ENCODE results near the gene KRT71.
"Not testable (repeated sequence)": the region's sequence is repeated elsewhere in the genome, so short reads cannot be mapped to it uniquely, and the experiment has no call there.

Gene KRT71

GRCh38 chr12:52552681-52553195 is at the start of gene KRT71:
Gene KRT71 (minus strand): TSS chr12:52553145. CDS start chr12:52553077, 68 bp downstream.
- no peak for DNase-seq

DNA sequence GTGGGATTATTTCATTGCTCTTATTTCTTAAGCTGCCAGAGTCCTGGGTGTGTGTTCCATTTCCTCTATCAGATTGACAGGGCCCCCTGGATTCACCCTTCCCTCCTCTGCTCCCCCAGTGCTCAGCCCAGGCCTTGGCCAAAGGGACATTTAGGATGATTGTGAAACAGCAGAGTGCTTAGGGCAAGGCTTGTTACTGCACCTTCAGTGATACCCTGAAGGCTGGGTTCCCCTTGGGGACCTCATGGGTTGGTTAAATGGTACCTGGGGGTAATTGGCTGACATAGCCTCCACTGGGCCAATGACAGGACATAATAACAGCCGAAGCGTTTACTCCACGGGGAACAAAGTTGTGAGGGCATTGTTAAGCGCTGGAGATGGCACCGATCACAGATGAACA is 49.6 kb upstream of the KRT71 start:
- DNase-seq = no peak

DNA sequence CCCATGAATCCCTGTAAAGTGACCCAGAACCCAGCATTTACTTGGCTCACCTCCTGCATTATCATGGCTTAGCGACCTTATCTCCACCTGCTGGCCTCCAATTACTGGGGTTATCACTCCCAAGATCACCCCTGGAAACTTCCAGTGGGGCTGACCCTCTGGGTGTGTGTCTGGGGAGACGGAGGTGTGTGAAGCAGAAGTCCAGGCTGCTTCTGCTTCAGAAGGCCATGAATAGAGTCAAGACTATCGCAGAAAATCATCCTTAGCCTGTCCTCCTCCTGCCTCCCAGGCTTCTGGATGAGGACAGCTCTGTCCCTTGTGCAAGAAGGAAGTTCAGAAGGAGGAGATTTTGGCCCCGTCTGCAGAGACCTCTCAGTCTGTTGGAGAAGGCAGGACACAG is 48.7 kb upstream of the KRT71 start:
- DNase-seq = no peak

DNA sequence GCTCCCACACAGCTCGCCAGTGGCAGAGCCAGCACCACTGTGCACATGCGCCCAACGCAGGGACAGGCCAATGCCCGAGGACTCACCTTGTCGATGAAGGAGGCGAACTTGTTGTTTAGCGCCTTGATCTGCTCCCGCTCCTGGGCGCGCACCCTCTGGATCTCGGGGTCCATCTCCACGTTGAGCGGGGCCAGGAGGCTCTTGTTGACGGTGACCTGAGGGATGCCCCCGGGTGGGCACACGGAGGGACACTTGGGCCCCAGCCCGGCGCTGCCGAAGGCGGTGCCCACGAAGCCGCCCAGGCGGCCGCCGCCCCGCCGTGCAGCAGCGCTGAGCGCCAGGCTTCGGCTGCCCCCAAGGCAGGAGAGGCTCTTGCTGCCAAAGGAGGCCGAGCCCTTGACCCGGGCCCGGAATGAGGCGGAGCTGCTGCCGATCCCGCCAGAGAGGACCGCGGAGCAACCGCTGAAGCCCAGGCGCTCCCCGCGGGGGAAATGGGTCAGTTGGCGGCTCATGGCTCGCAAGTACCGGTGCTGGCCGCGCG is 48.1 kb upstream of the KRT71 start, which contains the start of gene KRT72:
KRT72 (minus strand) TSS at position 523 of the 541 bp plus-strand sequence; CDS start at position 512, 11 bp downstream.
- DNase-seq = no peak

DNA sequence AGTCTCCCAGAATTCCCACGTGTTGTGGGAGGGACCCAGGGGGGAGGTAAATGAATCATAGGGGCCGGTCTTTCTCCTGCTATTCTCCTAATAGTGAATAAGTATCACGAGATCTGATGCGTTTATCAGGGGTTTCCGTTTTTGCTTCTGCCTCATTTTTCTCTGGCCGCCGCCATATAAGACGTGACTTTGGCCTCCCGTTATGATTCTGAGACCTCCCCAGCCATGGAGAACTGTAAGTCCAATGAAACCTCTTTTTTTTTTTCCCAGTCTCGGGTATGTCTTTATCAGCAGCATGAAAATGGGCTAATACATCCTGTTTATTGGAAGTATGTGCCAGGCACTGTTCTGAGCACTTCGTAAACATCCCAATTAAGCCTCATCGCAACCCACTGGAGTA is 47.5 kb upstream of the KRT71 start:
- no peak for DNase-seq

- DNase-seq = no peak
Measured at GRCh38 chr12:52600071-52600470, 47.1 kb upstream of the KRT71 start.

GRCh38 chr12:52598966-52599365 is 46.0 kb upstream of the KRT71 start:
- no peak for DNase-seq

DNA sequence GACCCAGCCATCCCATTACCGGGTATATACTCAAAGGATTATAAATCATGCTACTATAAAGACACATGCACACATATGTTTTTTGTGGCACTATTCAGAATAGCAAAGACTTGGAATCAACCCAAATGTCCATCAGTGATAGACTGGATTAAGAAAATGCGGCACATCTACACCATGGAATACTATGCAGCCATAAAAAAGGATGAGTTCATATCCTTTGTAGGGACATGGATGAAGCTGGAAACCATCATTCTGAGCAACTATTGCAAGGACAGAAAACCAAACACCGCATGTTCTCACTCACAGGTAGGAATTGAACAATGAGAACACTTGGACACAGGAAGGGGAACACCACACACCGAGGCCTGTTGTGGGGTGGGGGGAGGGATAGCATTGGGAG is 41.3 kb upstream of the KRT71 start:
- DNase-seq = not testable (repeated sequence)

- no peak for DNase-seq
Measured at GRCh38 chr12:52591521-52591920, 38.6 kb upstream of the KRT71 start.

GRCh38 chr12:52590021-52590420 is 37.1 kb upstream of the KRT71 start:
- DNase-seq = no peak

DNA sequence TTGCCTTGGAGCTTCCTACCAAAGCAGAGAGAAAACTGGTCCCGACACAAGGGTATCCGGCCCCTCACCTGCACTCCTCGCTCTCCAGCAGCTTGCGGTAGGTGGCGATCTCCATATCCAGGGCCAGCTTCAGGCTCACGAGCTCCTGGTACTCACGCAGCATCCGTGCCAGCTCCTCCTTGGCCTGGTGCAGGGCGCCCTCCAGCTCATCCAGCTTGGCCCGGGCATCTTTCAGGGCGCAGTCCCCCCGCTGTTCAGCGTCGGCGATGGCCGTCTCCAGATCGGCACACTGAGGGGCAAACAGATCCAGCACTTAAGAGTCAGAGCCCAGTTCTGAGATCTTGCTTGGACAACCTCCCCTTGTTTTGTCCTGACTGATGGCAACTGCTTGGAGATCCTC is 34.6 kb upstream of the KRT71 start:
- no peak for DNase-seq

DNA sequence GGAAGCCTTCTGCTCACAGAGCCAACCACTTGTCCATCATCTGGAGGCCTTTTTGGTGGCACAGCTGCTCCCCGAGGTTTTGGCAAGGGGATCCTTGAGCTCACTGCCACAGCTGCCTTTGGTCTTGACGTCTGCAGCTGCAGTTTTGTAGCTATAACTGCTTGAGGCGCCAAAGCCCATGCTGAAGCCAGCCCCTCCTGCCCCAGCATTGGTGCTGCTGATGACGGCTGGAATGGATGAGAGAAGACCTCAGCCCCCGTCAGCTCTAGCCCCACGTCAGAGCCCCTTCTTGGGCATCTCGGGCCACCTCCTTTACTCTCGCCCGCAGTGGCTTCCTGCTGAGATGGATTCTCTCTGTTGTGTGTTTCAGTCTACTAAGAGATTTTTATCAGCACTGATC is 33.0 kb upstream of the KRT71 start:
- DNase-seq = no peak

DNA sequence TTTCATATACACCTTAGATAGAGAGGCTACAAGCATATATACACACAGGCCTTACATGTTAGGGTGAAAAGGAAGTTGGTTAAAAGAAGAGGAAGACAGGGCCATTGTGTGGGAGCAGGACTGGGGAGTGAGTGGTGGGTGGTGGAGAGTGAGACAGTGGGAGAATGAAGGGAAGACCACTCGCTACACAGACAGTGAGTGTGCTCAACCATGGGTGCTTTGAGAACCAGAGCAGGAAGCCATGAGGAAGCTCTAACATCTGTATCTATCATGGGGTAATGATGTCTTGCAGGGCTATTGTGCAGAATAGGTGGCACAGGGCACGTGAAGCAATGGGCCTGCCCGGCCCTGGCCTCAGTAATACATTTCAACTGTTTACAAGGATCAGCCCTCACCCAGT is 32.1 kb upstream of the KRT71 start:
- no peak for DNase-seq

DNA sequence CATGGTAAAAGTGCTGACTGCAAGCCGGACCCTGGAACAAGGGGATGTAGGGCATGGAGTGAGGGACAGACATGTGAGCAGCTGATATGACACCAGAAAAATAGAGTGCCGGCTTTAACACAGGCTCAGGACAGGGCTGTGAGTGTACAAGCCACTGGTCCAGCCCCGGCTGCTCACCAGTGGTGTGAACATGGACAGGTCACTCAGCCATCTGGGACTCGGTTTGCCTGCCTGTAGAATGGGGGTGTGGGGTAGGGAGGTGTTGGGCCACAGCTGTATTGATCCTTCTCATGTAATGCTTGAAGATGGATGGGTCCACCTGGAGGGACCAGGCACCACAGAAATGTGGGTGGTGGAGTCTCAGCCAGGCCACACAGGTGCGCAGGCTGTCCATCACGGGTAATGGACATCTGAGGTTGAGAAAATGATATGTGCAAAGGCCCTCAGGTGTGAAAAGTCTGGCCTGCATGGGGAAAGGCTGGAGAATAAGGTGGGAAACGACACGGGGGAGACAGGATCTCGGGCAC is 31.3 kb upstream of the KRT71 start:
- no peak for DNase-seq

DNA sequence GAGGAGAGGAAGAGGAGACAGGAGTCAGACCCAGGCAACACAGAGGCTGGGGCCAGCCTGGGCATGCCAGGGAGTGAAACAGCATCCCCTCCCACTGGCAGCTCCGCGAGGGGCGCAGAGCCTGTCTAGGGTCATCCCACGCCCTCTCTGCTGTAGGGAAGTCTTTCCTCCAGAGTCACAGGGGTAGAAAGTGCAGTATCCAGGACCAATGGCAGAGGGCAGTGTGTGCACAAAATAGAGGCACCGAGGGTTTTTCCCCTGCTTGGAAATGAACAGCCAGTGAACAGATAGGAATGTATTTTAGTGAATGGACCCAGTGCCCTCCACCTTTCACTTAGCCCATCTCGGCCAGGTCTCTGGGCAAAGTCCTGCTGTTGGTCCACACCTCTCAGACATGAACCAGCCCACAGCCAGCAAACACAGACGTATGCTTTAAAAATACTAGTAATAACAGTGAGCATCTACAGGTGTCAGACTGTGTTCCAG is 30.1 kb upstream of the KRT71 start:
- peak; percentile 68 for DNase-seq

DNA sequence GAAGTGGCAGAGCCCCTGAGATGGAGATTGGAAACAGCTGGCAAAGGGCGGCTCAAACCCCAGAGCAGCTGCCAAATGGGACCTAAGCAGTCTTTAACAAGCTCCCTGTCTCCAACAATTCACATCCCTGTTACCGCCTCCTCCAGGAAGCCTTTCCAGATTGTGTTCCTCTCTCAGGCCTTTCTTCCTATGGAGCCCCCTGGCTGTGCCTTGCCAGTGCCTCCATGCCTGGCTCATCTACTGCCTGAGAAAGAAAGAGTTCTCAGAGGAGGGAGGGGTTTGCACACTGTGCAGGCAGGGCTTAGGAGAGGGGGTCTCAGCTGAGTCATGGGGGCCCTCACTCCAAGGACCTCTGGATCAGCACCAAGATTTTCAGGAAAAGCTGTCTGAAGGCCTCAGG is 29.5 kb upstream of the KRT71 start:
- DNase-seq = no peak

- peak; percentile 31 for DNase-seq
Measured at GRCh38 chr12:52581481-52581880, 28.5 kb upstream of the KRT71 start.

- no peak for DNase-seq
Measured at GRCh38 chr12:52581066-52581465, 28.1 kb upstream of the KRT71 start.

DNA sequence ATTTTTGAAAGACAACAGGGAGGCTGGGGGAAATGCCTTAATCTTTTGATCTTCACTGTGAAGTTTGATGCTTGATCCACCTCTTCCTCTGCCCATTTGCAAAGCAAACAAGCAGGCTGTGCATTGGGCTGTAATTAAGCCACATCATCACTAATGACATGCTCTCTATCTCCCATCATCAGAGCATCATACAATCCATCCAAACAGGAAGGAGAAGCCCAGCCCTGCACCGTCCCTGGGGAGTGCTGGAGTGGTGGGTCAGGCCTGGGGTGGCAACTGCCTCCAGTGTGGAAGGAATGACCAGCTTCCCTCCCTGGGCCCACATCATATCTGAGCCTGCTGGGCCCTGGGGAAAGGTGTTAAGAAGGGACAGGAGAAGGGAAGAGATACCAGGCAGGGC is 27.6 kb upstream of the KRT71 start:
- DNase-seq = peak; percentile 38

DNA sequence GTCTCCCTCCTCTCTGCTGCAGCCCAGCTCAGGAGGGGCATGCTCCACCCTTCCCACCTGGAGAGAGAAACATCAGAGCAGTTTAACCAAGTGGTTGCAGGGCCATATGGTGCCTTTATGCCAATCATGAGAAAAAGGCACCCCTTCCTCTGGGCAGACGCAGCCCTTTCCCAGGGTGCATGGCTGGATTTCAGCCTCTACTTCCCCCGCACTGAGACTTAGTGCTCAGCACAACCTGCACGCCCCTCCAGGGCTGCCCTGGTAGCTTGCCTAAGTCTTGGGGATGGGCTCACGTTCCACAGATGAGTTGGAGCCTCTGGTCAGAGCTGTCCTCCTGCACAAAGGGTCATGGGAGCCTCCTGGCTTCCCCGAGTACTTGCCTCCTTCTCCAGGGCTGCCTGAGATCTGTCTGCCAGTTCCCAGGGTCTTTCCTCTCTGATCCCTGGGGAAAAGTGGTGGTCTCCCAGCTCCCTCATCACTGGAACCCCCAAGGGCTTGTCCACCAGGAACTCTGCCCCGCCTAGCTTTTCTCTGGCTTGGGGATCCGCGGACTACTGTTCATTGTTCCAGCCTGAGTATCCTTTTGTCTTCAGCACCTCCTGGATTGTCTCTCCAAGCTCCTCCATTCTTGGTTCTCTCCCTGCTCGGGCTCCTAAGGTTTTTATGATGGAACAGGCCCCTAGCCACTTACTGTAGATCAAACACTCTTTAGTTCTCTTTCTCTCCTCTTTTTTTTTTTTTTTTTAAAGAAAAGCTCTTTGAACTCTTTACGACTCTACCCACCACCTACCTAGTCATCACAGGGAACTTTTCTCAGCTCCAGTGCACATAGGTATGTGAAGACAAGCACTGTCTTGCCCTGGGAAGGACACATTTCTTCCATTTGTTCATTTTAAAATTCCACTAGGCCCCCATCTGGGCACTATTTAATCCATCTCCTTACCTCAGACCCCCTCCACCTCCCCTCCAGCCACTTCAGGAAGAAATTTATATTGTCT is 26.8 kb upstream of the KRT71 start:
- no peak for DNase-seq

GRCh38 chr12:52578469-52578868 is 25.5 kb upstream of the KRT71 start:
- DNase-seq = no peak

DNA sequence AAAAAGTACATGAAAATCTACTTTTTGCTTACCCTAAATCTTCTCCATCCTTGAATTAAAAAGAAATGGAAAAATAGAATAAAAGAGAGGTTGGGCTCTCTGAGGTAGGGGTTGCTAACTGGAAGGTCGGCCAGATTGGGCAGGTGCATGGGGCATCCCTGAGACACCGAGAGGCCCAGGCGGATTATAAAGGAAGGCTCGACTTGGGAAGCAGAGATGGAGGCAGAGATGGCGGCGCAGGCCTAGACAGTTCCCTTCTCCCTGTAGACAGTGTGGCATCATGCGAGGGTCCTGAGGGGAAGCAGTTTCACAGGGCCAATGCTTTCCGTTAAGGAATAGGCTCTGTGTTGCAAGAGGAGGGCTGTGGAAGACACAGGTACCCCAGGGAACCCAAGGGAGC is 24.4 kb upstream of the KRT71 start:
- no peak for DNase-seq

GRCh38 chr12:52575948-52576347 is 23.0 kb upstream of the KRT71 start:
- DNase-seq = no peak

DNA sequence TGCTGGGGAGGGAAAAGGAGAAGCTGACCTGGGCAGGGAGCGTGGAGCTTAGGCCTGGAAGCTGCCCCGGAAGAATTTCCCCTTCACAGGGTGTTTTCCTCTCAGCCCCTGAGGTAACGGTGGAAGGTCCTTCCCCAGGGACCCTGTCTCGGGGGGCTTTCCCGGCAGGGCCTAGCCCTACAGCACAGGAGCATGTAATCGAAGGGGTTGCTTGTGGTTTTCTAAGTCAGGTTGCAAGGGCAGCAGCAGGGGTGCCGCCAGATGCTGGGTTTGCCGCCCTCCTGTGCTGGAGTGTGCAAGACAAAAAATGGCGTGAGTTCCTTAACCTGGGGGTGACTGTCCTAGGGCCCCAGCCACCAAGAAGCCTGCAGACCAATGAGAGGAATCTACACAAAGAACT is 22.3 kb upstream of the KRT71 start:
- DNase-seq = no peak

All from NCI-H1436 (cell line).